ENCODE data around the gene SMS. TPM values are rescaled to one million over a fixed set of nuclear protein-coding genes. Genes with fewer than 3 reads are reported as not detected.
"Not testable (repeated sequence)": the region's sequence is repeated elsewhere in the genome, so short reads cannot be mapped to it uniquely, and the experiment has no call there.

SMS gene
- total RNA-seq, 2 experiments from 2014 or later = 100 to 124 TPM

- DNase-seq = no peak
- POLR2A ChIA-PET = interaction anchor here (0.6 kb wide), 1 partner anchor 1810 kb away, joined by 3 read pairs; the partner anchor contains the start of gene ACOT9
- intact Hi-C loops (cut with DNase I, micrococcal nuclease) = no loop called here
- Mint-ChIP-seq H3K27ac (peak overlapping the region; percentile 77), H3K4me3 (no peak overlapping the region), H3K9me3 (ENCODE audit: low read depth) (peaks cover 4% of the 10 kb centered on the region), H3K27me3 (no peaks in the 10 kb centered on the region), H3K36me3 (ENCODE audit: low read depth) (peaks cover 6% of the 10 kb centered on the region), H3K4me1 (peaks cover 33% of the 10 kb centered on the region)
- CTCF ChIA-PET = interaction anchor here (0.6 kb wide), 1 partner anchor 99 kb away, joined by 3 read pairs; no protein-coding TSS in a partner anchor
- no peak for ATAC-seq
Observed at GRCh38 chrX:21933077-21933476, 7.4 kb upstream of the SMS start.

- no peak for ATAC-seq
- intact Hi-C loops (cut with DNase I, micrococcal nuclease) = no loop called here
- Mint-ChIP-seq H3K4me3 (no peak overlapping the region), H3K27me3 (no peaks in the 10 kb centered on the region), H3K36me3 (ENCODE audit: low read depth) (no peaks in the 10 kb centered on the region), H3K9me3 (ENCODE audit: low read depth) (no peaks in the 10 kb centered on the region), H3K27ac (no peak overlapping the region), H3K4me1 (peaks cover 27% of the 10 kb centered on the region)
- DNase-seq = no peak
- POLR2A ChIA-PET = no interaction called here
- CTCF ChIA-PET = no interaction called here
Observed at GRCh38 chrX:21934414-21934813, 6.1 kb upstream of the SMS start.

GRCh38 chrX:21939906-21940305 lies 603 bp upstream of the SMS start:
- no peaks in the 10 kb centered on the region for H3K27me3 Mint-ChIP-seq
- CTCF ChIA-PET = interaction anchor here (0.9 kb wide), 1 partner anchor 11 kb away, joined by 4 read pairs; no protein-coding TSS in a partner anchor
- H3K4me1 Mint-ChIP-seq = peaks cover 32% of the 10 kb centered on the region
- H3K4me3 Mint-ChIP-seq = peak overlapping the region; percentile 59
- POLR2A ChIA-PET = no interaction called here
- intact Hi-C loops (cut with DNase I, micrococcal nuclease) = loop anchor here (2.0 to 10.0 kb wide), 7 partner anchors 33 to 1727 kb away; partner anchors contain the start of genes RPS6KA3 (in 2 of the 2) and PRDX4 (in 1 of the 2)
- peaks cover 18% of the 10 kb centered on the region for H3K36me3 Mint-ChIP-seq (ENCODE audit: low read depth)
- DNase-seq (no peak), ATAC-seq (no peak)
- H3K27ac Mint-ChIP-seq = peak overlapping the region; percentile 75
- no peaks in the 10 kb centered on the region for H3K9me3 Mint-ChIP-seq (ENCODE audit: low read depth)

- ChIA-PET POLR2A (no interaction called here), CTCF (interaction anchor here (0.7 kb wide), 1 partner anchor 1838 kb away, joined by 3 read pairs; no protein-coding TSS in a partner anchor)
- H3K9me3 Mint-ChIP-seq (ENCODE audit: low read depth) = no peaks in the 10 kb centered on the region
- H3K4me3 Mint-ChIP-seq = peak overlapping the region; percentile 83
- ATAC-seq (no peak), DNase-seq (peak; percentile 22)
- peak overlapping the region; percentile 87 for H3K27ac Mint-ChIP-seq
- H3K4me1 Mint-ChIP-seq = peaks cover 52% of the 10 kb centered on the region
- intact Hi-C loops (cut with DNase I, micrococcal nuclease) = loop anchor here (5.0 to 10.0 kb wide), 5 partner anchors 44 to 1679 kb away; partner anchors contain the start of gene RPS6KA3 (in 2 of the 2)
- no peaks in the 10 kb centered on the region for H3K27me3 Mint-ChIP-seq
- peaks cover 21% of the 10 kb centered on the region for H3K36me3 Mint-ChIP-seq (ENCODE audit: low read depth)
Observed at GRCh38 chrX:21943460-21944135, 3.1 kb downstream of the SMS start.

GRCh38 chrX:21944136-21944615 lies 3.7 kb downstream of the SMS start:
- DNase-seq (no peak), ATAC-seq (no peak)
- Mint-ChIP-seq H3K27me3 (no peaks in the 10 kb centered on the region), H3K27ac (peak overlapping the region; percentile 87), H3K36me3 (ENCODE audit: low read depth) (peaks cover 21% of the 10 kb centered on the region), H3K9me3 (ENCODE audit: low read depth) (no peaks in the 10 kb centered on the region), H3K4me1 (peaks cover 52% of the 10 kb centered on the region), H3K4me3 (peak overlapping the region; percentile 83)
- ChIA-PET POLR2A (no interaction called here), CTCF (no interaction called here)
- intact Hi-C loops (cut with DNase I, micrococcal nuclease) = loop anchor here (5.0 to 10.0 kb wide), 5 partner anchors 43 to 1679 kb away; partner anchors contain the start of gene RPS6KA3 (in 2 of the 2)

GRCh38 chrX:21946925-21947641 lies 6.6 kb downstream of the SMS start:
- DNase-seq (no peak), ATAC-seq (peak; percentile 58)
- CTCF ChIA-PET = interaction anchor here (1.5 kb wide), 1 partner anchor 28 kb away, joined by 5 read pairs; no protein-coding TSS in a partner anchor
- Mint-ChIP-seq H3K4me1 (peaks cover 57% of the 10 kb centered on the region), H3K4me3 (no peak overlapping the region), H3K9me3 (ENCODE audit: low read depth) (no peaks in the 10 kb centered on the region), H3K27me3 (no peaks in the 10 kb centered on the region), H3K36me3 (ENCODE audit: low read depth) (peaks cover 21% of the 10 kb centered on the region), H3K27ac (peak overlapping the region; percentile 47)
- POLR2A ChIA-PET = no interaction called here
- intact Hi-C loops (cut with DNase I, micrococcal nuclease) = loop anchor here (10.0 kb wide), 2 partner anchors 1422 to 1682 kb away; partner anchors contain the start of gene RPS6KA3 (in 2 of the 2)

- ATAC-seq = no peak
- no peak for DNase-seq
- intact Hi-C loops (cut with DNase I, micrococcal nuclease) = loop anchor here (10.0 kb wide), 2 partner anchors 1423 to 1683 kb away; partner anchors contain the start of gene RPS6KA3 (in 2 of the 2)
Observed at GRCh38 chrX:21947671-21948070, 7.2 kb downstream of the SMS start.

GRCh38 chrX:21948897-21949578 lies 8.5 kb downstream of the SMS start:
- CTCF ChIA-PET = interaction anchor here (0.6 kb wide), 1 partner anchor 448 kb away, joined by 3 read pairs; no protein-coding TSS in a partner anchor
- intact Hi-C loops (cut with DNase I, micrococcal nuclease) = loop anchor here (10.0 kb wide), 2 partner anchors 1424 to 1684 kb away; partner anchors contain the start of gene RPS6KA3 (in 2 of the 2)
- H3K36me3 Mint-ChIP-seq (ENCODE audit: low read depth) = peaks cover 8% of the 10 kb centered on the region
- no peaks in the 10 kb centered on the region for H3K27me3 Mint-ChIP-seq
- peaks cover 40% of the 10 kb centered on the region for H3K4me1 Mint-ChIP-seq
- H3K27ac Mint-ChIP-seq = no peak overlapping the region
- ATAC-seq (no peak), DNase-seq (no peak)
- H3K9me3 Mint-ChIP-seq (ENCODE audit: low read depth) = no peaks in the 10 kb centered on the region
- no peak overlapping the region for H3K4me3 Mint-ChIP-seq
- POLR2A ChIA-PET = no interaction called here

More at GRCh38 chrX:21947671-21948070, 7.2 kb downstream of the SMS start:
- H3K4me3 Mint-ChIP-seq = no peak overlapping the region
- CTCF ChIA-PET = interaction anchor here (1.5 kb wide), 1 partner anchor 27 kb away, joined by 5 read pairs; no protein-coding TSS in a partner anchor
- POLR2A ChIA-PET = no interaction called here
- peaks cover 52% of the 10 kb centered on the region for H3K4me1 Mint-ChIP-seq
- H3K36me3 Mint-ChIP-seq (ENCODE audit: low read depth) = peaks cover 17% of the 10 kb centered on the region
- H3K27me3 Mint-ChIP-seq = no peaks in the 10 kb centered on the region
- no peaks in the 10 kb centered on the region for H3K9me3 Mint-ChIP-seq (ENCODE audit: low read depth)
- peak overlapping the region; percentile 47 for H3K27ac Mint-ChIP-seq

- H3K4me3 Mint-ChIP-seq = no peak overlapping the region
- POLR2A ChIA-PET = no interaction called here
- no peaks in the 10 kb centered on the region for H3K27me3 Mint-ChIP-seq
- H3K4me1 Mint-ChIP-seq = peaks cover 40% of the 10 kb centered on the region
- peaks cover 8% of the 10 kb centered on the region for H3K36me3 Mint-ChIP-seq (ENCODE audit: low read depth)
- ATAC-seq = no peak
- no peaks in the 10 kb centered on the region for H3K9me3 Mint-ChIP-seq (ENCODE audit: low read depth)
- CTCF ChIA-PET = no interaction called here
- intact Hi-C loops (cut with DNase I, micrococcal nuclease) = loop anchor here (10.0 kb wide), 2 partner anchors 1425 to 1685 kb away; partner anchors contain the start of gene RPS6KA3 (in 2 of the 2)
- DNase-seq = no peak
- H3K27ac Mint-ChIP-seq = no peak overlapping the region
Observed at GRCh38 chrX:21949689-21950088, 9.2 kb downstream of the SMS start.

- CTCF ChIA-PET = not testable (repeated sequence)
- Mint-ChIP-seq H3K36me3 (ENCODE audit: low read depth) (peaks cover 11% of the 10 kb centered on the region), H3K4me1 (peaks cover 44% of the 10 kb centered on the region)
Observed at GRCh38 chrX:21950557-21950956, 10.0 kb downstream of the SMS start.

GRCh38 chrX:21952624-21953023 lies 12.1 kb downstream of the SMS start:
- intact Hi-C loops (cut with DNase I, micrococcal nuclease) = no loop called here
- Mint-ChIP-seq H3K9me3 (ENCODE audit: low read depth) (no peaks in the 10 kb centered on the region), H3K27me3 (no peaks in the 10 kb centered on the region), H3K4me3 (no peak overlapping the region), H3K27ac (no peak overlapping the region), H3K36me3 (ENCODE audit: low read depth) (peaks cover 12% of the 10 kb centered on the region), H3K4me1 (peaks cover 35% of the 10 kb centered on the region)
- ATAC-seq (no peak), DNase-seq (no peak)
- POLR2A ChIA-PET = no interaction called here
- CTCF ChIA-PET = no interaction called here

More at GRCh38 chrX:21950557-21950956, 10.0 kb downstream of the SMS start:
- intact Hi-C loops (cut with DNase I, micrococcal nuclease); POLR2A ChIA-PET; H3K27ac Mint-ChIP-seq; DNase-seq; ATAC-seq; H3K27me3 Mint-ChIP-seq; H3K9me3 Mint-ChIP-seq (ENCODE audit: low read depth); H3K4me3 Mint-ChIP-seq: not testable (repeated sequence)
